Measurements from ENCODE around the gene RAVER2.
A peak's percentile ranks its signal among the peaks of the same experiment; 100 is the strongest.

The RAVER2 gene

GRCh38 chr1:64848803-64849202 is 103.9 kb downstream of the RAVER2 start:
- no peak for DNase-seq

GRCh38 chr1:64849942-64850341 is 105.1 kb downstream of the RAVER2 start:
- DNase-seq: no peak

- DNase-seq: no peak
Measured at GRCh38 chr1:64850846-64851245, 106.0 kb downstream of the RAVER2 start.

- no peak for DNase-seq
Measured at GRCh38 chr1:64851664-64852063, 106.8 kb downstream of the RAVER2 start.

GRCh38 chr1:64854674-64855073 is 109.8 kb downstream of the RAVER2 start:
- no peak for DNase-seq

GRCh38 chr1:64855557-64855956 is 110.7 kb downstream of the RAVER2 start:
- DNase-seq: no peak

GRCh38 chr1:64856553-64856952 is 111.7 kb downstream of the RAVER2 start:
- no peak for DNase-seq

- no peak for DNase-seq
Measured at GRCh38 chr1:64857347-64857746, 112.5 kb downstream of the RAVER2 start.

- DNase-seq: peak in 1 of 2 donors; percentile 20
Measured at GRCh38 chr1:64861611-64862010, 116.7 kb downstream of the RAVER2 start.

- DNase-seq: peak; percentile 81 to 82
Measured at GRCh38 chr1:64864018-64864940, 119.4 kb downstream of the RAVER2 start.

GRCh38 chr1:64865105-64865757 is 120.4 kb downstream of the RAVER2 start:
- no peak for DNase-seq

- DNase-seq: no peak
Measured at GRCh38 chr1:64866689-64867088, 121.8 kb downstream of the RAVER2 start.

- DNase-seq: no peak
Measured at GRCh38 chr1:64867266-64867665, 122.4 kb downstream of the RAVER2 start.

GRCh38 chr1:64871256-64871655 is 126.4 kb downstream of the RAVER2 start:
- DNase-seq: no peak

- DNase-seq: no peak
Measured at GRCh38 chr1:64872067-64872466, 127.2 kb downstream of the RAVER2 start.

- DNase-seq: no peak
Measured at GRCh38 chr1:64873576-64873975, 128.7 kb downstream of the RAVER2 start.

- DNase-seq: no peak
Measured at GRCh38 chr1:64874666-64875065, 129.8 kb downstream of the RAVER2 start.

- DNase-seq: no peak
Measured at GRCh38 chr1:64875101-64875500, 130.2 kb downstream of the RAVER2 start.

GRCh38 chr1:64875606-64876005 is 130.7 kb downstream of the RAVER2 start:
- DNase-seq: no peak

- DNase-seq: peak; percentile 15 to 73
Measured at GRCh38 chr1:64877151-64877550, 132.3 kb downstream of the RAVER2 start.

- DNase-seq: no peak
Measured at GRCh38 chr1:64877598-64877997, 132.7 kb downstream of the RAVER2 start.

- no peak for DNase-seq
Measured at GRCh38 chr1:64878090-64878489, 133.2 kb downstream of the RAVER2 start.

GRCh38 chr1:64878931-64879611 is 134.2 kb downstream of the RAVER2 start:
- no peak for DNase-seq

- no peak for DNase-seq
Measured at GRCh38 chr1:64880449-64880848, 135.6 kb downstream of the RAVER2 start.

Measured in CD4-positive, alpha-beta T cell treated with Interferon alpha-2 for 1 hour (primary cell).